ENCODE results near the gene GIT1. TPM values are rescaled to one million over a fixed set of nuclear protein-coding genes. Genes with fewer than 3 reads are reported as not detected.

Gene GIT1
- total and polyA plus RNA-seq, 2 of the 13 experiments (the other 11 are each of a cell fraction or from before 2014, with no cell fraction given): 14.2 to 30.8 TPM

- TF ChIP-seq ZBTB14 (CRISPR knock-in tag; IDR thresholded peaks at IDR 0.05) (peak; percentile 30; the same call in 1 of the 2 replicates), MED1 (CRISPR knock-in tag; IDR thresholded peaks at IDR 0.05) (peak; percentile 82), ZZZ3 (CRISPR knock-in tag; IDR thresholded peaks at IDR 0.05; ENCODE audit: borderline replicate concordance) (peak; percentile 79; the same call in 1 of the 2 replicates), ZNF720 (CRISPR knock-in tag; IDR thresholded peaks at IDR 0.05) (no peak), ZSCAN5A (CRISPR knock-in tag; IDR thresholded peaks at IDR 0.05; ENCODE audit: borderline replicate concordance) (0 out of 2 replicates have a peak, but pooled peaks have one; percentile 33), PATZ1 (CRISPR knock-in tag; IDR thresholded peaks at IDR 0.05) (peak; percentile 79), ZNF264 (CRISPR knock-in tag; IDR thresholded peaks at IDR 0.05) (no peak), ZNF768 (CRISPR knock-in tag; IDR thresholded peaks at IDR 0.05) (peak; percentile 44; the same call in 1 of the 2 replicates), FOSL1 (CRISPR knock-in tag; IDR thresholded peaks at IDR 0.05; ENCODE audit: borderline replicate concordance) (no peak), MAFF (IDR thresholded peaks at IDR 0.05; ENCODE audit: low read depth, low read length) (peak; percentile 99), ZNF777 (CRISPR knock-in tag; IDR thresholded peaks at IDR 0.05) (peak; percentile 57; the same call in 1 of the 2 replicates)
- TF ChIP-seq, protein P1, sequence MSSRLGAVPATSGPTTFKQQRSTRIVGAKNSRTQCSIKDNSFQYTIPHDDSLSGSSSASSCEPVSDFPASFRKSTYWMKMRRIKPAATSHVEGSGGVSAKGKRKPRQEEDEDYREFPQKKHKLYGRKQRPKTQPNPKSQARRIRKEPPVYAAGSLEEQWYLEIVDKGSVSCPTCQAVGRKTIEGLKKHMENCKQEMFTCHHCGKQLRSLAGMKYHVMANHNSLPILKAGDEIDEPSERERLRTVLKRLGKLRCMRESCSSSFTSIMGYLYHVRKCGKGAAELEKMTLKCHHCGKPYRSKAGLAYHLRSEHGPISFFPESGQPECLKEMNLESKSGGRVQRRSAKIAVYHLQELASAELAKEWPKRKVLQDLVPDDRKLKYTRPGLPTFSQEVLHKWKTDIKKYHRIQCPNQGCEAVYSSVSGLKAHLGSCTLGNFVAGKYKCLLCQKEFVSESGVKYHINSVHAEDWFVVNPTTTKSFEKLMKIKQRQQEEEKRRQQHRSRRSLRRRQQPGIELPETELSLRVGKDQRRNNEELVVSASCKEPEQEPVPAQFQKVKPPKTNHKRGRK (CRISPR knock-in tag; IDR thresholded peaks at IDR 0.05): no peak
- TF ChIP-seq, protein P2, sequence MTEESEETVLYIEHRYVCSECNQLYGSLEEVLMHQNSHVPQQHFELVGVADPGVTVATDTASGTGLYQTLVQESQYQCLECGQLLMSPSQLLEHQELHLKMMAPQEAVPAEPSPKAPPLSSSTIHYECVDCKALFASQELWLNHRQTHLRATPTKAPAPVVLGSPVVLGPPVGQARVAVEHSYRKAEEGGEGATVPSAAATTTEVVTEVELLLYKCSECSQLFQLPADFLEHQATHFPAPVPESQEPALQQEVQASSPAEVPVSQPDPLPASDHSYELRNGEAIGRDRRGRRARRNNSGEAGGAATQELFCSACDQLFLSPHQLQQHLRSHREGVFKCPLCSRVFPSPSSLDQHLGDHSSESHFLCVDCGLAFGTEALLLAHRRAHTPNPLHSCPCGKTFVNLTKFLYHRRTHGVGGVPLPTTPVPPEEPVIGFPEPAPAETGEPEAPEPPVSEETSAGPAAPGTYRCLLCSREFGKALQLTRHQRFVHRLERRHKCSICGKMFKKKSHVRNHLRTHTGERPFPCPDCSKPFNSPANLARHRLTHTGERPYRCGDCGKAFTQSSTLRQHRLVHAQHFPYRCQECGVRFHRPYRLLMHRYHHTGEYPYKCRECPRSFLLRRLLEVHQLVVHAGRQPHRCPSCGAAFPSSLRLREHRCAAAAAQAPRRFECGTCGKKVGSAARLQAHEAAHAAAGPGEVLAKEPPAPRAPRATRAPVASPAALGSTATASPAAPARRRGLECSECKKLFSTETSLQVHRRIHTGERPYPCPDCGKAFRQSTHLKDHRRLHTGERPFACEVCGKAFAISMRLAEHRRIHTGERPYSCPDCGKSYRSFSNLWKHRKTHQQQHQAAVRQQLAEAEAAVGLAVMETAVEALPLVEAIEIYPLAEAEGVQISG (CRISPR knock-in tag; IDR thresholded peaks at IDR 0.05): peak; percentile 74
- TF ChIP-seq, protein P3, sequence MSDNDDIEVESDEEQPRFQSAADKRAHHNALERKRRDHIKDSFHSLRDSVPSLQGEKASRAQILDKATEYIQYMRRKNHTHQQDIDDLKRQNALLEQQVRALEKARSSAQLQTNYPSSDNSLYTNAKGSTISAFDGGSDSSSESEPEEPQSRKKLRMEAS (IDR thresholded peaks at IDR 0.05): peak; percentile 75
- TF ChIP-seq, protein P4, sequence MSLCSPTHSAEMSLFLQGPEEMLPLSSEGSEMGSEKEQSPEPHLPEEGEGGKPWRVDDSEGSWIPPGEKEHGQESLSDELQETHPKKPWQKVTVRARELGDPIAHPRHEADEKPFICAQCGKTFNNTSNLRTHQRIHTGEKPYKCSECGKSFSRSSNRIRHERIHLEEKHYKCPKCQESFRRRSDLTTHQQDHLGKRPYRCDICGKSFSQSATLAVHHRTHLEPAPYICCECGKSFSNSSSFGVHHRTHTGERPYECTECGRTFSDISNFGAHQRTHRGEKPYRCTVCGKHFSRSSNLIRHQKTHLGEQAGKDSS (CRISPR knock-in tag; IDR thresholded peaks at IDR 0.05; ENCODE audit: borderline replicate concordance, low read depth): peak; percentile 55; the same call in 1 of the 2 replicates
- TF ChIP-seq, protein P5, sequence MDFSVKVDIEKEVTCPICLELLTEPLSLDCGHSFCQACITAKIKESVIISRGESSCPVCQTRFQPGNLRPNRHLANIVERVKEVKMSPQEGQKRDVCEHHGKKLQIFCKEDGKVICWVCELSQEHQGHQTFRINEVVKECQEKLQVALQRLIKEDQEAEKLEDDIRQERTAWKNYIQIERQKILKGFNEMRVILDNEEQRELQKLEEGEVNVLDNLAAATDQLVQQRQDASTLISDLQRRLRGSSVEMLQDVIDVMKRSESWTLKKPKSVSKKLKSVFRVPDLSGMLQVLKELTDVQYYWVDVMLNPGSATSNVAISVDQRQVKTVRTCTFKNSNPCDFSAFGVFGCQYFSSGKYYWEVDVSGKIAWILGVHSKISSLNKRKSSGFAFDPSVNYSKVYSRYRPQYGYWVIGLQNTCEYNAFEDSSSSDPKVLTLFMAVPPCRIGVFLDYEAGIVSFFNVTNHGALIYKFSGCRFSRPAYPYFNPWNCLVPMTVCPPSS (IDR thresholded peaks at IDR 0.05): no peak
Measured at GRCh38 chr17:29574732-29575510, 14.5 kb downstream of the GIT1 start (continued).
